OCI-LY3 (cell line): ENCODE data around the gene USP6.

Source experiments
- EZH2phosphoT487 ChIP-seq: fragments of 200-600 bp; shearing (Covaris generic); IDR thresholded peaks from 2 replicates; pipeline ENCODE4 v1.6.1; 2018; ENCODE audit warnings: antibody characterized with exemption, mixed run types, low read depth
- TF ChIP-seq, protein P1 (sequence below): fragments of 200-600, 300-600 bp; sonication (generic); IDR thresholded peaks from 2 replicates; pipeline ENCODE4 v1.5.1; 2014; ENCODE audit warnings: antibody characterized with exemption, low read length, low read depth

DNA sequence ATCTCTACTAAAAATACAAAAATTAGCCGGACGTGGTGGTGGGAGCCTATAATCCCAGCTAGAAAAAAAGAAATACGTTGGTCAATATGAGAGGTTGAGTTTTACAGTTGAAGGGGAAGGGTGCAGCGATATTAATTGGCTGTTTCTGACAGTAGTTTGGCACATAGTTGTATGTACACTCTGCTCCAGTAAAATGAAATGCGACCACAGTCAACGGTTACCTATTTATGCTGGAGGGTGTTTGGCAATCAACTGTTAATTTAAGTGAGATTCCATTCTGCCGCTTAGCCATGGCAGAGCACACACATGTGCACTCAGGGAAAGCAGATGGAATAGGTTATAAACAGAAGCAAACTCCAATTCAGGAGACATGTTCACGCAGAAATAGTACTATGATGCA is 85.2 kb downstream of the USP6 start:
- TF ChIP-seq, protein P1, sequence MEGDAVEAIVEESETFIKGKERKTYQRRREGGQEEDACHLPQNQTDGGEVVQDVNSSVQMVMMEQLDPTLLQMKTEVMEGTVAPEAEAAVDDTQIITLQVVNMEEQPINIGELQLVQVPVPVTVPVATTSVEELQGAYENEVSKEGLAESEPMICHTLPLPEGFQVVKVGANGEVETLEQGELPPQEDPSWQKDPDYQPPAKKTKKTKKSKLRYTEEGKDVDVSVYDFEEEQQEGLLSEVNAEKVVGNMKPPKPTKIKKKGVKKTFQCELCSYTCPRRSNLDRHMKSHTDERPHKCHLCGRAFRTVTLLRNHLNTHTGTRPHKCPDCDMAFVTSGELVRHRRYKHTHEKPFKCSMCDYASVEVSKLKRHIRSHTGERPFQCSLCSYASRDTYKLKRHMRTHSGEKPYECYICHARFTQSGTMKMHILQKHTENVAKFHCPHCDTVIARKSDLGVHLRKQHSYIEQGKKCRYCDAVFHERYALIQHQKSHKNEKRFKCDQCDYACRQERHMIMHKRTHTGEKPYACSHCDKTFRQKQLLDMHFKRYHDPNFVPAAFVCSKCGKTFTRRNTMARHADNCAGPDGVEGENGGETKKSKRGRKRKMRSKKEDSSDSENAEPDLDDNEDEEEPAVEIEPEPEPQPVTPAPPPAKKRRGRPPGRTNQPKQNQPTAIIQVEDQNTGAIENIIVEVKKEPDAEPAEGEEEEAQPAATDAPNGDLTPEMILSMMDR, result no peak
- TF ChIP-seq EZH2phosphoT487, result no peak
